HepG2 (cell line): ENCODE data around the gene CADM4. TPM values are rescaled to one million over a fixed set of nuclear protein-coding genes. Genes with fewer than 3 reads are reported as not detected.

Source experiments
- ATAC-seq: fragments of 200-7000 bp; cut with Tn5 transposase; 3 replicates; pipeline ENCODE4 v1.9.1; 2020; ENCODE audit warnings: mild to moderate bottlenecking, moderate library complexity
- BruUV-seq: library from RNA; stranded (reverse); fragments of 400-500 nt; replicated peaks from 2 replicates; lab custom pipeline; 2021; lab: Mats Ljungman, UMichigan
- CTCF ChIA-PET: fragments of 300-600 bp; formaldehyde crosslinking; extraction: SDS; loops from one replicate; lab custom pipeline; 2021; ENCODE audit warnings: low total read pairs, inconsistent platforms, low intra/inter-chr PET ratio; lab: Yijun Ruan, JAX
- POLR2A ChIA-PET: fragments of 350-600 bp; sonication (Branson Sonifier 250); formaldehyde crosslinking; loops from one replicate; lab custom pipeline; 2020; ENCODE audit warnings: antibody characterized with exemption, inconsistent platforms; lab: Yijun Ruan, JAX
- DNase-seq: peaks from one replicate; pipeline ENCODE4 v3.0.0-alpha.2; 2015; ENCODE audit warnings: low spot score
- FAIRE-seq: peaks from 3 replicates; lab custom pipeline; 2011; peaks lifted over from hg19 to GRCh38; lab: Jason Lieb, UNC
- H2AFZ ChIP-seq: one replicate; pipeline ENCODE4 v1.6.1; 2011; ENCODE audit warnings: low read length, inconsistent platforms
- H3K27ac ChIP-seq: fragments of 300-600 bp; 3 replicates; pipeline ENCODE4 v1.8.0; 2011; ENCODE audit warnings: mixed run types, mild to moderate bottlenecking, mixed read lengths, low read length, inconsistent platforms; ENCODE audit not compliant: insufficient read depth; ENCODE audit errors: extremely low read length
- H3K27me3 ChIP-seq, 2 experiments: fragments of 200-600 bp in 1 of 2; 2 replicates in 1 of 2; 3 replicates in 1 of 2; pipeline versions ENCODE4 v1.6.0 to v1.8.0; 2011; ENCODE audit warnings: low read length in 2 of 2, mild to moderate bottlenecking in 2 of 2, moderate library complexity in 2 of 2, inconsistent platforms in 1 of 2; ENCODE audit not compliant: insufficient read depth in 2 of 2, control insufficient read depth in 1 of 2
- H3K36me3 ChIP-seq, 2 experiments: fragments of 200-600 bp in 1 of 2; replicated peaks in 1 of 2; 2 replicates in 1 of 2; 3 replicates in 1 of 2; pipeline versions ENCODE4 v1.5.1 to v1.8.0; 2011; ENCODE audit warnings: low read length in 2 of 2, inconsistent platforms in 1 of 2; ENCODE audit not compliant: insufficient read depth in 2 of 2, control insufficient read depth in 1 of 2
- H3K4me1 ChIP-seq: 2 replicates; pipeline ENCODE4 v1.5.1; 2012; ENCODE audit warnings: low read length, inconsistent platforms; ENCODE audit not compliant: insufficient read depth
- H3K4me2 ChIP-seq: 2 replicates; pipeline ENCODE4 v1.6.0; 2011; ENCODE audit warnings: low read depth, low read length, inconsistent platforms
- H3K4me3 ChIP-seq, 3 experiments: fragments of 200-600 bp in 1 of 3; sonication (generic), shearing (Covaris generic) in 1 of 3; replicated peaks in 1 of 3; 2 replicates each; pipeline ENCODE4 v1.5.1; 2011 to 2016; ENCODE audit warnings: low read length in 3 of 3, inconsistent platforms in 2 of 3, low read depth in 2 of 3, mild to moderate bottlenecking in 2 of 3, control low read depth in 1 of 3, mixed read lengths in 1 of 3; ENCODE audit not compliant: insufficient read depth in 1 of 3
- H3K79me2 ChIP-seq: one replicate; pipeline ENCODE4 v1.6.1; 2011; ENCODE audit warnings: low read length, inconsistent platforms; ENCODE audit not compliant: insufficient read depth
- H3K9ac ChIP-seq: 2 replicates; pipeline ENCODE4 v1.6.0; 2011; ENCODE audit warnings: mild to moderate bottlenecking, low read depth, low read length, inconsistent platforms; ENCODE audit not compliant: insufficient read depth
- H3K9me3 ChIP-seq: 2 replicates; pipeline ENCODE4 v1.5.1; 2012; ENCODE audit warnings: mild to moderate bottlenecking, low read length
- H4K20me1 ChIP-seq: 2 replicates; pipeline ENCODE4 v1.6.0; 2011; ENCODE audit warnings: inconsistent platforms, mild to moderate bottlenecking, low read length, moderate library complexity; ENCODE audit not compliant: insufficient read depth
- CTCF ChIP-seq: sonication (generic); formaldehyde crosslinking; IDR thresholded peaks from 2 replicates; pipeline ENCODE4 v1.5.0; 2020; ENCODE audit warnings: mild to moderate bottlenecking, missing genetic modification reagents, moderate library complexity
- HDAC6 ChIP-seq: fragments of 200-600 bp; sonication (generic); IDR thresholded peaks from 2 replicates; pipeline ENCODE4 v1.7.0; 2017; ENCODE audit warnings: mild to moderate bottlenecking, antibody characterized with exemption, low read length, low read depth
- RAD51 ChIP-seq: fragments of 450-650 bp; IDR thresholded peaks from 2 replicates; pipeline ENCODE4 v1.6.1; 2016; ENCODE audit warnings: borderline replicate concordance
- RARG ChIP-seq: sonication (generic); formaldehyde crosslinking; IDR thresholded peaks from 2 replicates; pipeline ENCODE4 v1.4.0; 2020; ENCODE audit warnings: low read depth, mild to moderate bottlenecking, missing genetic modification reagents
- RFXANK ChIP-seq: IDR thresholded peaks from 2 replicates; pipeline ENCODE4 v1.6.1; 2016
- RFXAP ChIP-seq: sonication (generic); formaldehyde crosslinking; IDR thresholded peaks from 2 replicates; pipeline ENCODE4 v1.4.0; 2020; ENCODE audit warnings: missing genetic modification reagents, borderline replicate concordance
- SMARCE1 ChIP-seq: fragments of 450-650 bp; IDR thresholded peaks from 2 replicates; pipeline ENCODE4 v1.6.1; 2017; ENCODE audit warnings: borderline replicate concordance
- TAF1 ChIP-seq: sonication (generic); formaldehyde crosslinking; IDR thresholded peaks from 2 replicates; pipeline ENCODE4 v1.4.0; 2020; ENCODE audit warnings: missing genetic modification reagents
- ZBTB20 ChIP-seq: sonication (generic); formaldehyde crosslinking; IDR thresholded peaks from 2 replicates; pipeline ENCODE4 v1.8.1; 2023; ENCODE audit warnings: missing genetic modification reagents, low read depth, mild to moderate bottlenecking, borderline replicate concordance
- ZKSCAN8 ChIP-seq: IDR thresholded peaks from 2 replicates; pipeline ENCODE4 v1.6.1; 2016; ENCODE audit warnings: borderline replicate concordance, missing genetic modification reagents, missing compliant biosample characterization
- ZNF124 ChIP-seq: sonication (generic); formaldehyde crosslinking; IDR thresholded peaks from 2 replicates; pipeline ENCODE4 v1.4.0; 2020; ENCODE audit warnings: missing genetic modification reagents
- ZNF512 ChIP-seq: sonication (generic); formaldehyde crosslinking; IDR thresholded peaks from 2 replicates; pipeline ENCODE4 v1.4.0; 2020; ENCODE audit warnings: mild to moderate bottlenecking, missing genetic modification reagents
- ZNF574 ChIP-seq: sonication (generic); formaldehyde crosslinking; IDR thresholded peaks from 2 replicates; pipeline ENCODE4 v1.4.0; 2020; ENCODE audit warnings: missing genetic modification reagents
- ZNF83 ChIP-seq: sonication (generic); formaldehyde crosslinking; IDR thresholded peaks from 2 replicates; pipeline ENCODE4 v1.4.0; 2020; ENCODE audit warnings: missing genetic modification reagents, mild to moderate bottlenecking, borderline replicate concordance
- WGBS: methylation state at CpG from one replicate; pipeline ENCODE4 v1.1.6; 2017; ENCODE audit warnings: low lambda C conversion rate; 5-methylcytosine and 5-hydroxymethylcytosine counted together
- in situ Hi-C: cut with HindIII; loops from 2 replicates; pipeline ENCODE4 v1.10.0; 2017; ENCODE audit warnings: low pct_unique_long_range_greater_than_20kb; ENCODE audit not compliant: extremely low pct_ligation_motif_present
- intact Hi-C: fragments of 100-400 bp; cut with micrococcal nuclease; formaldehyde crosslinking; loops from one replicate; pipeline ENCODE4 v1.10.0; 2022; ENCODE audit not compliant: unreplicated experiment
- polyA plus RNA-seq, 8 experiments: library from polyadenylated mRNA; depleted of rRNA in 3 of 8; stranded (reverse) in 7 of 8; unstranded in 1 of 8; fragments of >200 nt; fragmentation: Illumina TruSeq in 4 of 8; extraction: Trizol in 4 of 8; gene quantifications; 2 replicates each; pipeline versions ENCODE4 v1.2.1 to v1.2.3, GENCODE V29; 2011 to 2016; ENCODE audit warnings: low read depth in 4 of 8, missing spikeins in 1 of 8, mixed read lengths in 1 of 8; ENCODE audit not compliant: insufficient read depth in 1 of 8
- total RNA-seq, 5 experiments: library from RNA; depleted of rRNA; stranded (reverse); fragments of >200 nt; fragmentation: Illumina TruSeq; extraction: Trizol; gene quantifications; 2 replicates each; pipeline ENCODE4 v1.2.3, GENCODE V29; 2016; ENCODE audit warnings: low read depth in 1 of 5

Gene CADM4
- total and polyA plus RNA-seq, 2 of the 13 experiments (the other 11 are each of a cell fraction or from before 2014, with no cell fraction given), result 8.5 to 16.0 TPM

GRCh38 chr19:43610493-43610892 lies 29.2 kb downstream of the CADM4 start:
- H3K4me3 ChIP-seq, result no peak overlapping the region
- no peaks in the 10 kb centered on the region for H3K4me1 ChIP-seq
- intact Hi-C loops, result no loop called here
- FAIRE-seq (no peak), ATAC-seq (no peak), DNase-seq (no peak)
- no peaks in the 10 kb centered on the region for H4K20me1 ChIP-seq
- H3K79me2 ChIP-seq, result no peaks in the 10 kb centered on the region
- no peaks in the 10 kb centered on the region for H3K27me3 ChIP-seq
- H3K9ac ChIP-seq, result no peak overlapping the region
- ChIA-PET POLR2A (no interaction called here), CTCF (no interaction called here)
- no peak for TF ChIP-seq ZKSCAN8 (CRISPR knock-in tag)
- TF ChIP-seq ZBTB20 (CRISPR knock-in tag), result no peak
- TF ChIP-seq SMARCE1, result no peak
- no peak for TF ChIP-seq HDAC6
- TF ChIP-seq ZNF124 (CRISPR knock-in tag), result no peak
- no peak for TF ChIP-seq ZNF83 (CRISPR knock-in tag)
- no peak for TF ChIP-seq TAF1
- TF ChIP-seq RARG (CRISPR knock-in tag), result no peak
- H3K36me3 ChIP-seq, result peaks cover 19 to 32% of the 10 kb centered on the region in 2 experiments
- no peak overlapping the region for H3K4me2 ChIP-seq
- in situ Hi-C loops, result no loop called here
- H3K9me3 ChIP-seq, result no peaks in the 10 kb centered on the region
- WGBS, result 83% methylated on average over 3 of the region's 3 CpGs
- H3K27ac ChIP-seq, result no peak overlapping the region
- H2AFZ ChIP-seq, result no peak overlapping the region
- BruUV-seq, result no TSS peak

- DNase-seq (no peak), FAIRE-seq (no peak), ATAC-seq (no peak)
- H3K9me3 ChIP-seq, result no peaks in the 10 kb centered on the region
- H3K36me3 ChIP-seq, result peaks cover 19 to 32% of the 10 kb centered on the region in 2 experiments
- in situ Hi-C loops (no loop called here), intact Hi-C loops (no loop called here)
- H3K79me2 ChIP-seq, result no peaks in the 10 kb centered on the region
- H3K4me3 ChIP-seq, result no peak overlapping the region
- H2AFZ ChIP-seq, result no peak overlapping the region
- 82% methylated on average over 7 of the region's 7 CpGs for WGBS
- no peak overlapping the region for H3K4me2 ChIP-seq
- no peak overlapping the region for H3K27ac ChIP-seq
- BruUV-seq, result no TSS peak
- ChIA-PET CTCF (no interaction called here), POLR2A (no interaction called here)
- H3K27me3 ChIP-seq, result no peaks in the 10 kb centered on the region
- no peaks in the 10 kb centered on the region for H3K4me1 ChIP-seq
- no peaks in the 10 kb centered on the region for H4K20me1 ChIP-seq
- H3K9ac ChIP-seq, result no peak overlapping the region
- no peak for TF ChIP-seq RFXANK (CRISPR knock-in tag)
- TF ChIP-seq ZNF574, result no peak
- TF ChIP-seq ZNF512 (CRISPR knock-in tag), result no peak
- TF ChIP-seq RFXAP, result no peak
- no peak for TF ChIP-seq RAD51
- TF ChIP-seq CTCF (CRISPR knock-in tag), result no peak
Measured at GRCh38 chr19:43609872-43610271, 29.8 kb downstream of the CADM4 start.
